Neural cell (in vitro differentiated cells): ENCODE data around the gene CRIP3. TPM values are rescaled to one million over a fixed set of nuclear protein-coding genes. Genes with fewer than 3 reads are reported as not detected.

Experiments used
- H2AFZ ChIP-seq: fragments of 200-600, 300-800 bp; sonication (generic), shearing (Covaris generic); 2 replicates; pipeline ENCODE4 v1.6.0; 2014; ENCODE audit warnings: low read depth, mild to moderate bottlenecking, antibody characterized with exemption, low read length, moderate library complexity
- H3F3A ChIP-seq: fragments of 200-600 bp; shearing (Covaris generic); 2 replicates; pipeline ENCODE4 v1.6.1; 2016; ENCODE audit warnings: mild to moderate bottlenecking, moderate library complexity, mixed read lengths, antibody characterized with exemption, low read length; ENCODE audit not compliant: insufficient read depth, poor library complexity, severe bottlenecking
- H3K27ac ChIP-seq: fragments of 200-600, 300-800 bp; sonication (generic), shearing (Covaris generic); 2 replicates; pipeline ENCODE4 v1.5.1; 2014; ENCODE audit warnings: mild to moderate bottlenecking, low read length, moderate library complexity
- H3K27me3 ChIP-seq: fragments of 300-800, 200-600 bp; sonication (generic), shearing (Covaris generic); 2 replicates; pipeline ENCODE4 v1.6.0; 2014; ENCODE audit warnings: mild to moderate bottlenecking, low read depth, low read length, moderate library complexity; ENCODE audit not compliant: insufficient read depth
- H3K36me3 ChIP-seq: fragments of 300-800, 200-600 bp; sonication (generic), shearing (Covaris generic); 2 replicates; pipeline ENCODE4 v1.5.1; 2014; ENCODE audit warnings: mild to moderate bottlenecking, antibody characterized with exemption, low read length, moderate library complexity; ENCODE audit not compliant: insufficient read depth
- H3K4me2 ChIP-seq: fragments of 300-800, 200-600 bp; sonication (generic), shearing (Covaris generic); 2 replicates; pipeline ENCODE4 v1.6.0; 2014; ENCODE audit warnings: mild to moderate bottlenecking, low read length
- H3K4me3 ChIP-seq: fragments of 300-800, 200-600 bp; sonication (generic), shearing (Covaris generic); 2 replicates; pipeline ENCODE4 v1.5.1; 2014; ENCODE audit warnings: mild to moderate bottlenecking, low read length, moderate library complexity
- H3K79me2 ChIP-seq: fragments of 200-600 bp; shearing (Covaris generic); replicated peaks from 2 replicates; pipeline ENCODE4 v1.6.0; 2014; ENCODE audit warnings: mild to moderate bottlenecking, low read length, moderate library complexity; ENCODE audit not compliant: insufficient read depth
- H3K9ac ChIP-seq: fragments of 300-800, 200-600 bp; sonication (generic), shearing (Covaris generic); 2 replicates; pipeline ENCODE4 v1.6.1; 2016; ENCODE audit warnings: mild to moderate bottlenecking, low read length, mixed read lengths
- H3K9me2 ChIP-seq: fragments of 200-600 bp; shearing (Covaris generic); 2 replicates; pipeline ENCODE4 v1.6.1; 2016; ENCODE audit warnings: mild to moderate bottlenecking, low read length, mixed read lengths; ENCODE audit not compliant: insufficient read depth
- H3K9me3 ChIP-seq: fragments of 200-600, 300-800 bp; sonication (generic), shearing (Covaris generic); 2 replicates; pipeline ENCODE4 v1.6.1; 2016; ENCODE audit warnings: mild to moderate bottlenecking, mixed run types, low read length, moderate library complexity, mixed read lengths
- H4K20me1 ChIP-seq: fragments of 200-600 bp; shearing (Covaris generic); 2 replicates; pipeline ENCODE4 v1.6.1; 2016; ENCODE audit warnings: mild to moderate bottlenecking, mixed run types; ENCODE audit not compliant: insufficient read depth
- CTCF ChIP-seq: fragments of 450-650 bp; IDR thresholded peaks from 2 replicates; pipeline ENCODE4 v1.5.1; 2014; ENCODE audit warnings: antibody characterized with exemption, mild to moderate bottlenecking, moderate library complexity; ENCODE audit not compliant: poor library complexity, severe bottlenecking
- EP300 ChIP-seq: fragments of 450-650 bp; conservative IDR thresholded peaks from 2 replicates; pipeline ENCODE4 v1.6.1; 2014; ENCODE audit warnings: antibody characterized with exemption, mild to moderate bottlenecking, moderate library complexity; ENCODE audit not compliant: poor library complexity, severe bottlenecking
- EZH2 ChIP-seq: fragments of 200-600, 300-800 bp; shearing (Covaris generic), sonication (generic); IDR thresholded peaks from 2 replicates; pipeline ENCODE4 v1.6.1; 2014; ENCODE audit warnings: antibody characterized with exemption, low read length, borderline replicate concordance, mild to moderate bottlenecking; ENCODE audit not compliant: insufficient read depth, poor library complexity, severe bottlenecking
- MXI1 ChIP-seq: fragments of 450-650 bp; conservative IDR thresholded peaks from 2 replicates; pipeline ENCODE4 v1.6.1; 2014; ENCODE audit warnings: antibody characterized with exemption, mild to moderate bottlenecking; ENCODE audit not compliant: poor library complexity, severe bottlenecking
- POLR2AphosphoS5 ChIP-seq: IDR thresholded peaks from 2 replicates; pipeline ENCODE4 v1.6.1; 2012
- RAD21 ChIP-seq: fragments of 450-650 bp; conservative IDR thresholded peaks from 2 replicates; pipeline ENCODE4 v1.6.1; 2014; ENCODE audit warnings: antibody characterized with exemption, mild to moderate bottlenecking, moderate library complexity
- REST ChIP-seq: IDR thresholded peaks from 2 replicates; pipeline ENCODE4 v1.6.1; 2012; ENCODE audit warnings: borderline replicate concordance
- SMC3 ChIP-seq: fragments of 450-650 bp; conservative IDR thresholded peaks from 2 replicates; pipeline ENCODE4 v1.6.1; 2014; ENCODE audit warnings: antibody characterized with exemption, mild to moderate bottlenecking, moderate library complexity; ENCODE audit not compliant: poor library complexity
- TAF1 ChIP-seq: IDR thresholded peaks from 2 replicates; pipeline ENCODE4 v1.6.1; 2012; ENCODE audit warnings: low read depth
- polyA plus RNA-seq: library from polyadenylated mRNA; depleted of rRNA; stranded (reverse); fragments of >200 nt; gene quantifications from 2 replicates; pipeline ENCODE4 v1.2.3, GENCODE V29; 2014

Gene CRIP3
- polyA plus RNA-seq, 1 donor from 2014 or later = 3.7 TPM

DNA sequence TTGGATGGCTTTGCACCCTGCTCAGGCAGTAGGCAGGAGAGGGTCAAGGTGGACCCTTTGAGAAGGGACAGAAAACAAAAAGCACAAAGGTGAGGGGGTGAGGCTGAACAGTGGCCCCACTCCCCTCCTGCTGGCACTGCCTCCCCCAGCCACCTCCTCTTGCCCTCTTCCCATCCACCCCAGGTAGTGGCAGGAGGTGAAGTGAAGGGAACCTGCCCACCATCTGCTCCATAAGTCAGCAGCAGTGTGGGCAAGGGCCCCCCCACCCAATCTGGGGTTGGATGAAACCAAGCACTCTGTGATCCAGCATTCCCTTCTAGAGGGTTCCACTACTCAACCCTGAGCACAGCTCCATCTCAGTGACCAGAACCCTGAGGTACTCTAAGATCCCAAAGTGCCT lies 36.7 kb downstream of the CRIP3 start:
- Histone ChIP-seq H3K4me2 (no peak overlapping the region), H3K36me3 (no peaks in the 10 kb centered on the region), H3F3A (no peaks in the 10 kb centered on the region), H3K27ac (no peak overlapping the region), H3K9me2 (no peaks in the 10 kb centered on the region), H3K4me3 (no peak overlapping the region), H3K9me3 (no peaks in the 10 kb centered on the region), H2AFZ (no peak overlapping the region), H3K79me2 (no peaks in the 10 kb centered on the region), H4K20me1 (peaks cover 5% of the 10 kb centered on the region), H3K9ac (no peak overlapping the region), H3K27me3 (peaks cover 21% of the 10 kb centered on the region)
- TF ChIP-seq SMC3 = no peak

- H3F3A ChIP-seq = no peaks in the 10 kb centered on the region
- H3K9me3 ChIP-seq = no peaks in the 10 kb centered on the region
- H3K79me2 ChIP-seq = no peaks in the 10 kb centered on the region
- H3K27me3 ChIP-seq = peaks cover 21% of the 10 kb centered on the region
- H3K4me2 ChIP-seq = no peak overlapping the region
- peaks cover 5% of the 10 kb centered on the region for H4K20me1 ChIP-seq
- no peak overlapping the region for H3K4me3 ChIP-seq
- H2AFZ ChIP-seq = no peak overlapping the region
- H3K27ac ChIP-seq = no peak overlapping the region
- TF ChIP-seq POLR2AphosphoS5 (no peak), RAD21 (no peak), MXI1 (no peak), REST (no peak), CTCF (no peak), EP300 (no peak), SMC3 (no peak), EZH2 (no peak), TAF1 (no peak)
- no peaks in the 10 kb centered on the region for H3K9me2 ChIP-seq
- H3K9ac ChIP-seq = no peak overlapping the region
- H3K36me3 ChIP-seq = no peaks in the 10 kb centered on the region
Measured at GRCh38 chr6:43271103-43271815, 37.4 kb downstream of the CRIP3 start.
